ENCODE measurements around the gene CDK5RAP1.
"Not testable (repeated sequence)": the region's sequence is repeated elsewhere in the genome, so short reads cannot be mapped to it uniquely, and the experiment has no call there.

Gene CDK5RAP1, protein sequence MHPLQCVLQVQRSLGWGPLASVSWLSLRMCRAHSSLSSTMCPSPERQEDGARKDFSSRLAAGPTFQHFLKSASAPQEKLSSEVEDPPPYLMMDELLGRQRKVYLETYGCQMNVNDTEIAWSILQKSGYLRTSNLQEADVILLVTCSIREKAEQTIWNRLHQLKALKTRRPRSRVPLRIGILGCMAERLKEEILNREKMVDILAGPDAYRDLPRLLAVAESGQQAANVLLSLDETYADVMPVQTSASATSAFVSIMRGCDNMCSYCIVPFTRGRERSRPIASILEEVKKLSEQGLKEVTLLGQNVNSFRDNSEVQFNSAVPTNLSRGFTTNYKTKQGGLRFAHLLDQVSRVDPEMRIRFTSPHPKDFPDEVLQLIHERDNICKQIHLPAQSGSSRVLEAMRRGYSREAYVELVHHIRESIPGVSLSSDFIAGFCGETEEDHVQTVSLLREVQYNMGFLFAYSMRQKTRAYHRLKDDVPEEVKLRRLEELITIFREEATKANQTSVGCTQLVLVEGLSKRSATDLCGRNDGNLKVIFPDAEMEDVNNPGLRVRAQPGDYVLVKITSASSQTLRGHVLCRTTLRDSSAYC

GRCh38 chr20:33401184-33401920 lies at the start of gene CDK5RAP1:
Gene CDK5RAP1 (minus strand): TSS chr20:33401519. CDS start chr20:33397064, 4,455 bp downstream.
- DNase-seq, result peak; percentile 76

DNA sequence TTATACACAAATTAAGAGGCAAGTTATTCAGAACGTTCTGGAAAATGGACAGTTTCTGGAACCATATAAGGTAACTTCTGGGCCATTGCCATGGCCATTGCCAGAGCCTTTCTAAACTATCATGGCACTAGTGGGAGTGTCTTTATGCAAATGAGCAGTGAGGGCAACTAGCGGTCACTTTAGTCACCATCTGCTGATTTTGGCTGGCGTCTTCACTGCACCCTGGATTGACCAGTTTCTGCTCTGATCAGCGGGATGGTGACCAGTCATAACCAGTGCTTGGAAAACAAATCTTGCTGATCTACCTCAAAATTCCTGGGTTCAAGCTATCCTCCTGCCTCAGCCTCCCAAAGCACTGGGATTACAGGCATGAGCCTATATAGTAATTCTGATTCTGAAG lies 49.5 kb upstream of the CDK5RAP1 start:
- DNase-seq, result no peak

- DNase-seq, result no peak
Measured at GRCh38 chr20:33445881-33446625, 44.7 kb upstream of the CDK5RAP1 start.

GRCh38 chr20:33444797-33445560 lies 43.7 kb upstream of the CDK5RAP1 start:
- no peak for DNase-seq

DNA sequence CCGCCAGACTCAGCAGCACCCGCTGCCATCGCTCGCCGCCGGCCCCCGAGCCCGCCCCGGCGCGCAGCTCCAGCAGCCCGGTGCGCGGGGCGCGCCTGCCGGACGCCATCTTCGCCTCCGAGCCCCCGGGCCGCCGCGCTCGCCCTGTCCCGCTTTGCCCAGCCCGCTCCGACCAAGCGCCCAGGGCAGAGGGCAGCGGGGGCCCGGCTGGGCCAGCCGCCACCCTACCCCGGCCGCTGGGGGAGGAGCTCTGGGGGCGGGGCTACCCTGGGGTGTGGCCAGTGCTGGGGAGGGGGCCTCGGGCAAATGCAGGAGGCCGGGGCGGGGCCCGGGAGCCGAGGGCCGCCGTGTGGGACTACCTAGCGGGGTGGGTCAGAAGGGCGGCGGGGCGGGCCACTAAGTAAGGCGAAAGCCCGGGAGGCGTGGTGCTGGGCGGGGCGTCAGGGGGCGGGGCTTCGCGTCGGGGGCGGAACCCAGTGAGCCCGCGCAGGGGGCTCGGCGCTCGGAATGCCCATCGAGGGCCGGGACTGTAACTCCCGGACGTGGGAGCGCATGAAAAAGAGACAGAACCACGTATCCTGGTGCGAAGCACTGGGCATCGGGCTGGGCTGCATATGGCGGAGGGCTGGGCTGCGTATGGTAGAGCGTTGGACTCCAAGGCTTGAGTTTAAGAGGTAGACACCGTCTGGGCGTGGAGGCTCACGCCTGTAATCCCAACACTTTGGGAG lies 42.4 kb upstream of the CDK5RAP1 start, which contains the start of gene SNTA1:
SNTA1 (minus strand) TSS at position 252 of the 728 bp plus-strand sequence; CDS start at position 109, 143 bp downstream.
- DNase-seq, result peak; percentile 29

- DNase-seq, result no peak
Measured at GRCh38 chr20:33443006-33443511, 41.7 kb upstream of the CDK5RAP1 start.

GRCh38 chr20:33442136-33443005 lies 41.1 kb upstream of the CDK5RAP1 start:
- DNase-seq, result no peak

DNA sequence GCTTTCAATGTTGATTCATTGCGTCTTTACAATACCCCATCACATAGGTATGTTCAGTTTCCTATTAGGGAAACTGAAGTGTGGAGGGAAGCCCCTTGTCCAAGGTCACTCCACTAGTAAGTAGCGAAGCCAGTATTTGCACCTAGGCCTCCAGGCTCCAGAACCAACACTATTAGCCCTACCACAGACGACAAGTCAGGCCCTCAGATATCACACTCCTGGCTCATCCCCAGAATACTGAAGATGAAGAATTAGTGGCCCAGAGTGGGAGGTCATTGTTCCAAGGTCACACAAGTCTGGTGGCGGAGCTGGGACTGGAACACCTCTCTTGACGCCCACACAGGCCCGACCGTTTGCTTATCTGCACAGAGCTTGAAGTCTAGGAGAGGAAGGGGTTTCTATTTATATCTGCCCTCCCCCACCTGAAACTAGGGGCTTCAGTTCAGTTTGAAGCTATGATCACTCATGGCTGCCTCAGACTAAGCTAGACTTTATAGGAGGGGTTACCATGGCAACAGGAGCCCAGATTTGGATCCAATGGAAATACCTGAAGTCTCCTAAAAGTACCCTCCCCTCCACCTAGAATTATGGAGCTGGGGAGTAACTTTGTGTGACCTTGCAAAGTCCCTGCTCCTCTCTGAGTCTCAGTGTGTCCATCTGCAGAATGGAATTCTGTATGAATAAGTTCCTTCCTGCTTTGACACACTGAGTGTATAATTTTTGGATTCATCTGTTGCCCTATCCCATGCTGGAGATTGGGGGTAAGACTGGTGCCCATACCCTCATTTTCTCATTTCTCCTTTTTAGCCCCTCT lies 40.0 kb upstream of the CDK5RAP1 start:
- DNase-seq, result no peak

GRCh38 chr20:33440562-33440961 lies 39.2 kb upstream of the CDK5RAP1 start:
- not testable (repeated sequence) for DNase-seq

GRCh38 chr20:33438481-33438880 lies 37.2 kb upstream of the CDK5RAP1 start:
- DNase-seq, result no peak

GRCh38 chr20:33437141-33437911 lies 36.0 kb upstream of the CDK5RAP1 start:
- no peak for DNase-seq

DNA sequence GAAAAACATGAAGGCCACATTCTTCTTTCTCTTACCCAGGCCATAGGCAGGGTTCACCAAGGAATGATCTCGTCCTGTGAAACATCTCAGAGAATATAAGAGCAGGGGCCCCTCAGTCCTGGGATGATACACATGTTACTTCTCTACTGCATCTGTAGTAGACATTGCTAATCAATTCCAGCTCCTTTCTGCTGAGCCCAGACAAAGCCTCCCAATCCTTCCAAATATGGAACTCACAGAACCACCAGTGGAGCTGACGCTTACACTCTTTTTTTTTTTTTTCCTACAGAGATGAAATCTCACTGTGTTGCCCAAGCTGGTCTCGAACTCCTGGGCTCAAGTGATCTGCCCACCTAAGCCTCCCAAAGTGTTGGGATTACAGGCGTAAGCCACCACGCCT lies 33.1 kb upstream of the CDK5RAP1 start:
- no peak for DNase-seq

DNA sequence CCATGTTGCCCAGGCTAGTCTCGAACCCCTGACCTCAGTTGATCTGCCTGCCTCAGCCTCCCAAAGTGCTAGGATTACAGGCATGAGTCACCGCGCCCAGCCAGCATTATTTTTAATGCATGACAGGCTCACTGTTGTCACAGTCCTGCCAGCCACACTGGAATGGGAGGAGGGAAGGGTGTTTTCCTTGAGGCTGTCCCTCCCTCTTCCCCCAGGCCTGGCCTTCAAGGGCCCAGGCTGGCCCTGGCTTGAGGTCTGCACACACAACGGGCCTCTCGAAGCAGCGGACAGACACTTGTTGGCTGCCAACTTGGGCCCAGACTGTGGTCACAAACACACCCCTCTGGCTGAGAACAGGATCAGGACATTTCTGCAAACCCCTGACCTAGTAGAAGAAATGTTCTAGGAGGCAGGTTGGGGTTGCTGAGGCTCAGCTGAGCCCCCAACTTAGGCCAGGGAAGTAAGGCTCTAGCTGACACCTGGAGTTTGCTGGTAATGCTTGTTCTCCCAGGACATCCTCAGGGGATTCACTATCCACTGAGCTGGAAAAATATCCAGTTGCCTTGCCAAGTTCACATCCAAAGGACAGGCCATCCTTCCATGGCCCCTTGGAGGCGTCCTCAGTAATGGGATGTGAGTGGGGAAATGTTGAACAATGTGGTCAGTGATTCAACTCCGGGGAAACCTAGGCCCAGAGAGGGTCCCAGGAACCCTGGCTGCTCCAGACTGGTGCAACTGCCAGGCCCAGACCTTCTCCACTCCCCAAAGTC lies 32.3 kb upstream of the CDK5RAP1 start:
- no peak for DNase-seq

DNA sequence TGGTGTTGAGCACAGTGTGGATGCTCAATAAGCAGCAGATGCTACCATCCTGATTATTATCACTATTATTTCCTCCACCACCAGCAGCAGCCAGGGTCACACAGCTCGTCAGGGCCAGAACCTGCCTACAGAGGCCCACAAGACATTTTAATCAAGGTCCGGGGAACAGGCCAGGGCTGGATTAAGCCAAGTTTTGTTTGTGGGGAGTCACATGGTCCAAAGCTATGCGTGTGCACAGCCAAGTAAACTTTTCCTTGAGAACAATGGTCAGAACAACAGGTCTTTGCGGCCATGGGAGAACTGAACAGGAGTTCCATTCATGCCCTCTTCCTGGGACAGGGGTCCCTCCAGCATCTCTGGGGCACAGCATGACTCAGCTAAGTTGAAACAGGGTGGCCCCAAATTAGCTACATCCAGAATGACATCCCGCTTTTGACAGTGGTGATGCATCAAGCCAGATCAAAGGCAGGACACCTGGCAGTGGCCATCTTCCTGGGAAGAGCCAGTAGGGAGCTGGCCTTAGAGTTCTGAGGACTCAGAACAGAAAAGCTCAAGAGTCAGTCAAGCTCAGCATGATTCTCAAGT lies 30.6 kb upstream of the CDK5RAP1 start:
- DNase-seq, result no peak

DNA sequence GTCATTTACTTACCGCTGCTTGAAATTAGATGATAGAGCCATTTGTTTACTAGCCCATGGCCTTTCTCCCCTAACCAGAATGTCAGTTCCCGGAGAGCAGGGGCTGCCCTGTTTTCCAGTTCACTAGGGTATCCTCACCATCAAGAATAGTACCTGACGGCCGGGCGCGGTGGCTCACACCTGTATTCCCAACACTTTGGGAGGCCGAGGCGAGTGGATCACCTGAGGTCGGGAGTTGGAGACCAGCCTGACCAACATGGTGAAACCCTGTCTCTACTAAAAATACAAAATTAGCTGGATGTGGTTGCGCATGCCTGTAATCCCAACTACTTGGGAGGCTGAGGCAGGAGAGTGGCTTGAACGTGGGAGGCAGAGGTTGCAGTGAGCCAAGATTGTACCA lies 22.6 kb upstream of the CDK5RAP1 start:
- DNase-seq, result not testable (repeated sequence)

DNA sequence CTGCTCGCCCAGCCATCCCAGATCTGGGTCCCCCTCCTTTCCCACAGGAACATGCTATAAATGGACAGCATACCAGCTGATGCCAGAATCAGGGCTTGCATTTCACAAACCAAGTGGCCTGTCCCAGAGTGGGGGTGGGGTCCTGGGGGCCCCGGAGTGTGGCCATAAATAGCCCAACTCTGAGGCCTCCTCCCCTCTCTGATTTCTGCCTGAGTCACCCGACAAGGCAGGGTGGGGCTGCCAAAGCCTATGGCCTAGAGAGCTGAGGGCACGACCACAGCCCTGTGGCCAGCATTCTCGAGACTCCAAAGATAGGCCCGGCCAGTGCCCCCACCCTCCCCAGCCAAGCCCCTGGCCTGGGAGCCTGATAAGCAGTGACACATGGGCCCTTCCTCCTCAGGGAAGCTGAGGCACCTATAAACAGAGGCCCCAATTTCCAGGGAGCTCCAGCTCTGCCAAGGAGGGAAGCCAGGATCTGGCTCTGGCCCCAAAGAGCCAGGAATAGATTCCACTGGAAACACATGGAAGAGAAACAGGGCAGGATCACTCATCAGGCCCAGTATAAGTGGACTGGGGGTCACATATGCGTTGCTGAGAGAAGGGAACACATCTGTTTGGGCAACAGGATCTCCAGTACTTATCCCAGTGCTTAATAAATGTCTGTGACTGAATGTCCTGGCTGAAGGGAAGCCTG lies 22.0 kb upstream of the CDK5RAP1 start:
- no peak for DNase-seq

All from NCI-H187 treated with DMSO at 0.1 percent for 48 hours (cell line).